Nephron (organoid): ENCODE data around the gene GPR32.
"Not testable (repeated sequence)": the region's sequence is repeated elsewhere in the genome, so short reads cannot be mapped to it uniquely, and the experiment has no call there.

Source experiments
- H3K27ac Mint-ChIP-seq, 3 experiments: 2 replicates each; pipeline ENCODE4 v1.8.0; 2020; ENCODE audit warnings: mixed read lengths in 3 of 3, mild to moderate bottlenecking in 2 of 3, moderate library complexity in 1 of 3
- H3K27me3 Mint-ChIP-seq: 2 replicates; pipeline ENCODE4 v1.8.0; 2021; ENCODE audit warnings: low read depth, mild to moderate bottlenecking, moderate library complexity, mixed read lengths
- H3K36me3 Mint-ChIP-seq: 2 replicates; pipeline ENCODE4 v1.8.0; 2020; ENCODE audit warnings: low read depth, mixed read lengths
- H3K4me1 Mint-ChIP-seq: 2 replicates; pipeline ENCODE4 v1.8.0; 2020; ENCODE audit warnings: mixed read lengths
- H3K4me3 Mint-ChIP-seq, 3 experiments: 2 replicates each; pipeline ENCODE4 v1.8.0; 2020; ENCODE audit warnings: mild to moderate bottlenecking in 3 of 3, mixed read lengths in 3 of 3, moderate library complexity in 2 of 3
- H3K9me3 Mint-ChIP-seq: 2 replicates; pipeline ENCODE4 v1.8.0; 2020; ENCODE audit warnings: mixed read lengths
- TF ChIP-seq, protein P1 (sequence below), 3 experiments: fragments of 200-600 bp; sonication (generic); IDR thresholded peaks; one replicate each; pipeline ENCODE4 v1.5.0; 2021; ENCODE audit warnings: antibody characterized with exemption in 3 of 3; ENCODE audit not compliant: unreplicated experiment in 3 of 3

The GPR32 gene

DNA sequence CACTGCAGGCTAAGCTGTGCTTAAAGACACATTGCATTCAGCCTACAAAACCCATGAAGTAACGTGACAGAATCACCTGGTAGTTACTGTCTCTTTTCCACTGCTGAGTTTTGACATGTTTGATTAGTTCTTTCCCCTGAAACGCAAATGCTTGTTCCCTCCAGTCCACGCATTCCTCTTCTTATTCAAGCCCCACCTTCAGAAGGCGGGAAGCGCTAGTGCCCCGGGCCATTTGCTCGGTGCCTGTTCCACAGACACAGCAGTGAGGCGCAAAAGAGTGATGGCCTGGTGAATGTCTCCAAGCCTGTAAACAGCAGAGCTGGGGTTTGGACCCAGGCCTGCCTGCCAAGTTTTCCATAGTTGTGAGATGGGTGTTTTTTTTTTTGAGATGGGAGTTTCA is 30.8 kb downstream of the GPR32 start:
- no peaks in the 10 kb centered on the region for H3K9me3 Mint-ChIP-seq
- H3K27ac Mint-ChIP-seq, result peak overlapping the region in 1 of 3 experiments; percentile 24
- H3K27me3 Mint-ChIP-seq, result no peaks in the 10 kb centered on the region
- H3K4me1 Mint-ChIP-seq, result peaks cover 30% of the 10 kb centered on the region
- H3K36me3 Mint-ChIP-seq, result peaks cover 26% of the 10 kb centered on the region
- H3K4me3 Mint-ChIP-seq, result peak overlapping the region; percentile 46 to 72 (median 69)
- TF ChIP-seq, protein P1, sequence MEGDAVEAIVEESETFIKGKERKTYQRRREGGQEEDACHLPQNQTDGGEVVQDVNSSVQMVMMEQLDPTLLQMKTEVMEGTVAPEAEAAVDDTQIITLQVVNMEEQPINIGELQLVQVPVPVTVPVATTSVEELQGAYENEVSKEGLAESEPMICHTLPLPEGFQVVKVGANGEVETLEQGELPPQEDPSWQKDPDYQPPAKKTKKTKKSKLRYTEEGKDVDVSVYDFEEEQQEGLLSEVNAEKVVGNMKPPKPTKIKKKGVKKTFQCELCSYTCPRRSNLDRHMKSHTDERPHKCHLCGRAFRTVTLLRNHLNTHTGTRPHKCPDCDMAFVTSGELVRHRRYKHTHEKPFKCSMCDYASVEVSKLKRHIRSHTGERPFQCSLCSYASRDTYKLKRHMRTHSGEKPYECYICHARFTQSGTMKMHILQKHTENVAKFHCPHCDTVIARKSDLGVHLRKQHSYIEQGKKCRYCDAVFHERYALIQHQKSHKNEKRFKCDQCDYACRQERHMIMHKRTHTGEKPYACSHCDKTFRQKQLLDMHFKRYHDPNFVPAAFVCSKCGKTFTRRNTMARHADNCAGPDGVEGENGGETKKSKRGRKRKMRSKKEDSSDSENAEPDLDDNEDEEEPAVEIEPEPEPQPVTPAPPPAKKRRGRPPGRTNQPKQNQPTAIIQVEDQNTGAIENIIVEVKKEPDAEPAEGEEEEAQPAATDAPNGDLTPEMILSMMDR (IDR thresholded peaks at IDR 0.05; ENCODE audit: unreplicated experiment in 3 of 3), result no peak

DNA sequence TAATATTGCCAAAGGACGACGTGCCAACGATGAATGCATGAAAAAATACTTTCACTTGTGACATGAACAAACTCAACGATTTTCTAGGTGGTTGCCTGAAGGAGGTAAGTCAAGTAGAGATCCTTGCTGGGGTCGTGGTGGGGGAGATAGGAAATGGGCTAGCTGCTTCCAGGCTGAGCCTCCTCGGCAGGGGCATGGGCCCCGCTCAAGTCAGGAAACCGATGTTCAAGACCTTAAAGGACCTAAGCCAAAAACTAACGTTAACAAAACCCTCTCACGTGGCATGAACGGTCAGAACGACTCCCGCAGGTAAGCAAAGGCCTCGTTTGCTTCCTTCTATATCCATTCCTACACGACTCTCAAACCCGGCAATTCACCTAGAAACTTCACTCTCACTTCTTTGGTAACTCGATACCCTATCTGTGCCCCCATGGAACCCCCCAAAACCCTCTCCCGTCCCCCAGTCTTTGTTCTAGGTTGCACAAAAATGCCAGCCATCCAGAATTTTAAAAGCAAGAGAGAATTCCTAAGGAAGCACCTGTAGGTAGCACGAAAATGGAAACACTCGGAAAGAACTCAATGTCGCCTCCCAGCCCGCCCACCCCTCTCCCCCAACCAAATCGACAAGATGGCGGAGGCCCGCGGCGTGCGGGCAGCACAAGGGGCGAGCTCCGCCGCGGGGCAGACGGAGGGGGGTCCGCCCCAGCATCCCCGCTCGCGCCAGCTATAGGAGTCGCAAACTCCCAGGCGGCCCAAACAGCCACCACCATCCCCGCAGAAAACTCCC is 33.6 kb downstream of the GPR32 start:
- H3K27me3 Mint-ChIP-seq, result no peaks in the 10 kb centered on the region
- peaks cover 30% of the 10 kb centered on the region for H3K4me1 Mint-ChIP-seq
- H3K36me3 Mint-ChIP-seq, result peaks cover 16% of the 10 kb centered on the region
- no peaks in the 10 kb centered on the region for H3K9me3 Mint-ChIP-seq
- H3K27ac Mint-ChIP-seq, result peak overlapping the region; percentile 100
- H3K4me3 Mint-ChIP-seq, result peak overlapping the region; percentile 97 to 100 (median 99)
- TF ChIP-seq, protein P1 (IDR thresholded peaks at IDR 0.05; ENCODE audit: unreplicated experiment in 3 of 3), result no peak

DNA sequence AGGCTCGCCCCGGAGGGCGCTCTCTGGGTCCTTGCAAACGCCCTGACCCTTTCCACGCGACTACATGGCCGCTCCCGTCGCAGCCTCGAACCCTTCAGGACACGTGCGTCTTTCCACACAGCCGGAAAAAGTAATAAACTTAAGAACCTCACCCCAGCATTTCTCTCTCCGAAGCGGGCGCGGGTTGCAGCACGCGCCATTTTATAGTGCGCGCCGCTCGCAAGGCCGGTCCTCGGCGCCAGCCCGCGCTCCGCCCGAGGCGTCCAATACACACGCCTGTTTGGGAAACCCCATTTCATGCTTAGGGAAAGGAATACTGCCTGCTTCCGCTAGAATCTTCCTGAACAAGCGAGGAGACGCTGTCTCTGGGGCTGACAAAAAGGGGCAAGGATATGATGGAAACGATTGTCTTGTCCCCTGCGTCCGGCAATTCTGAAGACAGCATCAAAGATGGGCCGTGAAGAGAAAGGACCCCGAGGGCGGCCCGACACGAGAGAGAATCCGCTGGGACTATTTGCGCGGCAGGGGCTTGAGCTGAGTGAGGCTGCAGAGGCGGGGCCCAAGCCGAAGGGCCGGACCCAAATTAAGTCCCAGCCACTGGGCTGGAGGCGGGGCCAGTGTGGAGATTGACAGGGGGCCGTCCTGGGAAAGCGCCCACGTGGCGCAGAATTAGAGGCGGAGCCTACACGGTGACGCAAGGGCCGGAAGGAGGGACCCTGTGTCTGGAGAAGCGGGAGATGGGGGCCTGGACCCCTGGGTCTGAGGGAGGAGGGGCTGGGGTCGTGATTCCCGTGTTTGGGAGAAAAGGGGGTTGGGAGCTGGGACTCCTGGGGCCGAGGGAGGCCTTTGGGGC is 34.4 kb downstream of the GPR32 start:
- Mint-ChIP-seq H3K4me1 (peaks cover 30% of the 10 kb centered on the region), H3K9me3 (no peaks in the 10 kb centered on the region)
- TF ChIP-seq, protein P1 (IDR thresholded peaks at IDR 0.05; ENCODE audit: unreplicated experiment in 3 of 3), result no peak

DNA sequence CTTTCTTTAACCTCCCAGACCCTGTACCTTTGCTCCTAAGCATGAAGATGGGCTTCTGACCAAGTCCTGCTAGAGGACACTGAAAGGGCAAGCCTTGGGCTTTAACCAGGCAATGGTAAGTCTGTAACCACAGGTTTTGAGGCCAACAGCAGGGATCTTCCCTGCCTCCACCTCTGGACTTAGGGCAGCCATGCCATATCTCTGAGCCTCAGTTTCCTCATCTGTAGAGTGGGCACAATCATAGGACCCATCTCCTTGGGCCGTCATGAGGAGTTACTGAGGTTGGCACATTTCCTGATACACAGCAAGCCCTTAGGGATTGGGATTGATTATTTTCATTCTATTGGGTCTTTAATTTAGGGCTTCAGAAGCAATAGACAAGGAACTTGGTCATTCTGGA is 38.6 kb downstream of the GPR32 start:
- peaks cover 12% of the 10 kb centered on the region for H3K4me1 Mint-ChIP-seq
- H3K27me3 Mint-ChIP-seq, result peaks cover 26% of the 10 kb centered on the region
- H3K36me3 Mint-ChIP-seq, result no peaks in the 10 kb centered on the region
- H3K9me3 Mint-ChIP-seq, result no peaks in the 10 kb centered on the region
- H3K27ac Mint-ChIP-seq, result no peak overlapping the region
- TF ChIP-seq, protein P1 (IDR thresholded peaks at IDR 0.05; ENCODE audit: unreplicated experiment in 3 of 3), result no peak
- no peak overlapping the region for H3K4me3 Mint-ChIP-seq

More for the DNA sequence above, 34.4 kb downstream of the GPR32 start:
- Mint-ChIP-seq H3K36me3 (peaks cover 16% of the 10 kb centered on the region), H3K27ac (peak overlapping the region; percentile 100), H3K27me3 (peaks cover under 1% of the 10 kb centered on the region), H3K4me3 (peak overlapping the region; percentile 97 to 100 (median 99))

DNA sequence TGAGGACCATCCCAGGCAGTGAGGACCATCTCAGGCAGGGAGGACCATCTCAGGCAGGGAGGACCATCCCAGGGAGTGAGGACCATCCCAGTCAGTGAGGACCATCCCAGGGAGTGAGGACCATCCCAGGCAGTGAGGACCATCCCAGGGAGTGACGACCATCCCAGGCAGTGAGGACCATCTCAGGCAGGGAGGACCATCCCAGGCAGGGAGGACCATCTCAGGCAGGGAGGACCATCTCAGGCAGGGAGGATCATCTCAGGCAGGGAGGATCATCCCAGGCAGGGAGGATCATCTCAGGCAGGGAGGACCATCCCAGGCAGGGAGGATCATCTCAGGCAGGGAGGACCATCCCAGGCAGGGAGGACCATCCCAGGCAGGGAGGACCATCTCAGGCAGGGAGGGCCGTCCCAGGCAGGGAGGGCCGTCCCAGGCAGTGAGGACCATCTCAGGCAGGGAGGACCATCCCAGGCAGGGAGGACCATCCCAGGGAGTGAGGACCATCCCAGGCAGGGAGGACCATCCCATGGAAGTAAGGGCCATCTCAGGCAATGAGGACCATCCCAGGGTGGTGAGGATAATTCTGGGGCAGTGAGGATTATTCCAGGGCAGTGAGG is 41.5 kb downstream of the GPR32 start:
- H3K27me3 Mint-ChIP-seq, result peaks cover 52% of the 10 kb centered on the region
- not testable (repeated sequence) for H3K4me3 Mint-ChIP-seq, H3K4me1 Mint-ChIP-seq, H3K27ac Mint-ChIP-seq, H3K36me3 Mint-ChIP-seq, H3K9me3 Mint-ChIP-seq

DNA sequence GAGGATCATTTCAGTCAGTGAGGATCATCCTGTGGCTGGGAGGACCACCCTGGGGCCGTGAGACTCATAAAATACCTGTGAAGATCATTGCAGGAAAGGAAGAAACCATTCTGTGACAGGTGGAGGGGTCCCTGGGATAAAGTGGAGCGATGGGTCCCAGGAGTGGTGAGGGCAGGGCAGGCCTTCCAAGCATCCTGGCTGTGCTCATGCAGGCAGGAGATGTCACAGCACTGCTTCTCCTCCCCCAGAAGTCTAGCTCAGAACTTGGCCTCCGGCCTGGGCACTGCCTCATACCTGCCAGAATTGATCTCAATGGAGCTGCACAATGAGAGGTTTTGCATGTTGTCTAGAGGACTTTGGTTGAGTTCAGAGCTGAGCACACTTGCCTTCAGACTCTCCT is 42.2 kb downstream of the GPR32 start:
- no peak overlapping the region for H3K4me3 Mint-ChIP-seq
- H3K27me3 Mint-ChIP-seq, result peaks cover 60% of the 10 kb centered on the region
- TF ChIP-seq, protein P1 (IDR thresholded peaks at IDR 0.05; ENCODE audit: unreplicated experiment in 3 of 3), result no peak
- no peak overlapping the region for H3K27ac Mint-ChIP-seq
- peaks cover 5% of the 10 kb centered on the region for H3K9me3 Mint-ChIP-seq
- H3K4me1 Mint-ChIP-seq, result no peaks in the 10 kb centered on the region
- H3K36me3 Mint-ChIP-seq, result no peaks in the 10 kb centered on the region
